ENCODE measurements around the gene SMOC2.

DNA sequence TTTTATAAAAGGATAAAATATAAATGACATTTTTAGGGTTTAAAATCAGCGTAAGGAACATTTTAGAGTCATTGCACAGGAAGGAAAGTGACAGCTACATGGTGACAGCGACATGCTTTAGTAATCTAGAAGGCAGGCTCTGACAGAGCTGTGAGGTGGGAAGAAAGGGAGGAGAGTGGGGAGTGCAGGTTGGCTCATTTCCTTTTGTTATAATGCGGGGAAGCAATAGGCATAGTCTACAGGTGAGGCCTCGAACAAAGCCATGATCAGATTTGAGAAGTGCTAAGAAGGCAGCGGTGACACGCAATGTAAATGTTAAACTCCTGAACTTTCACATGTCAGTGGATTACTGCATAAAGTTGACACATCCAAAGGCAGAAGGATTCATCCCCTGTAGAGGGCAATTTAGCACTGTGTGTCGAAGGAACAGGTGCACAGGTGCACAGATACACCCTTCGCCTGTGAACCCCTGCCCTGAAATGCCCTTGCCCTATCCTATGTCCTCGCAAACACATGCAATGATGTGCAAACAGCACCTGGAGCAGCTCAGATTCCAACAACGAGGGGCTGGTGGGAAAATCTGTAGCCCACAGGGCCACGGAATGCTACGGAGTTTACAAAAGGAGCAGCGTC, 32.4 kb upstream of the SMOC2 start:
- TF ChIP-seq ISX (CRISPR knock-in tag; conservative IDR thresholded peaks at IDR 0.05) (no peak), POLR2AphosphoS5 (IDR thresholded peaks at IDR 0.05; ENCODE audit: low read depth, low read length) (no peak), ZNF274 (CRISPR knock-in tag; IDR thresholded peaks at IDR 0.05) (no peak), KDM1A (CRISPR knock-in tag; IDR thresholded peaks at IDR 0.05) (no peak), CTCF (CRISPR knock-in tag; IDR thresholded peaks at IDR 0.05) (no peak), SMC3 (IDR thresholded peaks at IDR 0.05; ENCODE audit: low read length) (no peak), SRF (IDR thresholded peaks at IDR 0.05; ENCODE audit: low read depth, low read length) (no peak), FOXJ3 (CRISPR knock-in tag; IDR thresholded peaks at IDR 0.05; ENCODE audit: borderline replicate concordance) (no peak), CEBPB (IDR thresholded peaks at IDR 0.05; ENCODE audit: borderline replicate concordance, low read depth, low read length) (no peak), NR2F1 (CRISPR knock-in tag; IDR thresholded peaks at IDR 0.05) (no peak), PRPF4 (IDR thresholded peaks at IDR 0.05; ENCODE audit: low read depth, low read length, poor library complexity, severe bottlenecking) (no peak), HNF4G (IDR thresholded peaks at IDR 0.05; ENCODE audit: borderline replicate concordance, low read depth, low read length) (no peak), HNF4G (CRISPR knock-in tag; IDR thresholded peaks at IDR 0.05; ENCODE audit: borderline replicate concordance, low read depth) (no peak), ERF (CRISPR knock-in tag; IDR thresholded peaks at IDR 0.05) (no peak)
- TF ChIP-seq, protein P1, sequence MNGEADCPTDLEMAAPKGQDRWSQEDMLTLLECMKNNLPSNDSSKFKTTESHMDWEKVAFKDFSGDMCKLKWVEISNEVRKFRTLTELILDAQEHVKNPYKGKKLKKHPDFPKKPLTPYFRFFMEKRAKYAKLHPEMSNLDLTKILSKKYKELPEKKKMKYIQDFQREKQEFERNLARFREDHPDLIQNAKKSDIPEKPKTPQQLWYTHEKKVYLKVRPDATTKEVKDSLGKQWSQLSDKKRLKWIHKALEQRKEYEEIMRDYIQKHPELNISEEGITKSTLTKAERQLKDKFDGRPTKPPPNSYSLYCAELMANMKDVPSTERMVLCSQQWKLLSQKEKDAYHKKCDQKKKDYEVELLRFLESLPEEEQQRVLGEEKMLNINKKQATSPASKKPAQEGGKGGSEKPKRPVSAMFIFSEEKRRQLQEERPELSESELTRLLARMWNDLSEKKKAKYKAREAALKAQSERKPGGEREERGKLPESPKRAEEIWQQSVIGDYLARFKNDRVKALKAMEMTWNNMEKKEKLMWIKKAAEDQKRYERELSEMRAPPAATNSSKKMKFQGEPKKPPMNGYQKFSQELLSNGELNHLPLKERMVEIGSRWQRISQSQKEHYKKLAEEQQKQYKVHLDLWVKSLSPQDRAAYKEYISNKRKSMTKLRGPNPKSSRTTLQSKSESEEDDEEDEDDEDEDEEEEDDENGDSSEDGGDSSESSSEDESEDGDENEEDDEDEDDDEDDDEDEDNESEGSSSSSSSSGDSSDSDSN (CRISPR knock-in tag; IDR thresholded peaks at IDR 0.05), result no peak

Measured in HepG2 (cell line).